Measurements from ENCODE around the gene SEMA3E.
A peak's percentile ranks its signal among the peaks of the same experiment; 100 is the strongest.
"Not testable (repeated sequence)": the region's sequence is repeated elsewhere in the genome, so short reads cannot be mapped to it uniquely, and the experiment has no call there.

SEMA3E gene

DNA sequence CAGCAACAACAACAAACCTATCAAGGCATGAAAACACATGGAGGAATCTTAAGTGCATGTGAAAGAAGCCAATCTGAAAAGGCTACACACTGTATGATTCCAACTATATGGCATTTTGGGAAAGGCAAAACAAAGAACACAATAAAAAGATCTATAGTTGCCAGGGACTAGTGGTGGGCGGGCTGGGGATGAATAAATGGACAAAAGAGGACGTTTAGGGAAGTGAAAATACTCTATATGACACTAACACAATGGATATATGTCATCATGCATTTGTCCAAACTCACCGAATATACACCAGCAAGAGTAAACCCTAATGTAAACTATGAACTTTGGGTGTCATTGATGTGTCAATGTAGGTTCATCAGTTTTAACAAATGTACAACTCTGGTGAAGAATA, 89.1 kb downstream of the SEMA3E start:
- Histone ChIP-seq H3K4me1 (ENCODE audit: control insufficient read depth, insufficient read depth, low read length, unreplicated experiment) (no peaks in the 10 kb centered on the region), H3K27me3 (ENCODE audit: insufficient read depth, low read length) (no peaks in the 10 kb centered on the region), H3K27ac (ENCODE audit: low read depth, low read length) (no peak overlapping the region), H3K36me3 (ENCODE audit: insufficient read depth, low read length) (no peaks in the 10 kb centered on the region), H2AFZ (ENCODE audit: low read length, unreplicated experiment) (no peak overlapping the region), H3K79me2 (ENCODE audit: control insufficient read depth, insufficient read depth, low read length, unreplicated experiment) (no peaks in the 10 kb centered on the region), H3K4me3 (ENCODE audit: low read depth, low read length) (no peak overlapping the region)

DNA sequence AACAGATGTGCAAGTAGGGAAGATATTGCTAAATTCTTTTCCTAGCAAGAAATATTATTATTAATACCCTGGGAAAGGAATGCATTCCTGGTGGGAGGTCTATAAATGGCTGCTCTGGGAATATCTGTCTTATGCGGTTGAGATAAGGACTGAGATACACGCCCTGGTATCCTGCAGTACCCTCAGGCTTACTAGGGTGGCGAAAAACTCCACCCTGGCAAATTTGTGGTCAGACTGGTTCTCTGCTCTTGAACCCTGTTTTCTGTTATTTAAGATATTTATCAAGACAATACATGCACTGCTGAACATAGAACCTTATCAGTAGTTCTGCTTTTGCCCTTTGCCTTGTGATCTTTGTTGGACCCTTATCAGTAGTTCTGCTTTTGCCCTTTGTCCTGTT, 96.4 kb downstream of the SEMA3E start:
- not testable (repeated sequence) for H3K36me3 ChIP-seq (ENCODE audit: insufficient read depth, low read length); H3K4me3 ChIP-seq (ENCODE audit: low read depth, low read length); H3K79me2 ChIP-seq (ENCODE audit: control insufficient read depth, insufficient read depth, low read length, unreplicated experiment); H3K27me3 ChIP-seq (ENCODE audit: insufficient read depth, low read length); H2AFZ ChIP-seq (ENCODE audit: low read length, unreplicated experiment); H3K27ac ChIP-seq (ENCODE audit: low read depth, low read length)
- H3K4me1 ChIP-seq (ENCODE audit: control insufficient read depth, insufficient read depth, low read length, unreplicated experiment): peaks cover 23% of the 10 kb centered on the region

DNA sequence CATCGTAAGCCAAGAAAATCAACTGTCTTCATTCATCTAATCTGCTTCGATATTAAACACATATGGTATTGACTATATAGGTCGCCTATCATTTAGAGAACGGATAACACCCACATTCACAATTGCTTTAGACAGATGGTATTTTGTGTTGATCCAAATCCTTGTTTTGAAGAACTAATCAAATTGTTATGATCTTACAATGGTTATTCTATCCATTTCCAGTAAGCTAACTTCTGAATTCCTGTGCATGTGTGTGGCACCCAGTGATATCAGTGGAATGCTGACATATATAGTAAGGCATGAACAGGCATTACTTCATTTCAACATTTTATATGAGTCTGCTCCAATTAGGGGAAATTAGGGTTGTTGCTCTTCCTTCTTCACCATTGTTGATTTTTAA, 98.8 kb downstream of the SEMA3E start:
- no peaks in the 10 kb centered on the region for H3K27me3 ChIP-seq (ENCODE audit: insufficient read depth, low read length)
- peak overlapping the region; percentile 48; the same call in 1 of the 2 replicates for H3K4me3 ChIP-seq (ENCODE audit: low read depth, low read length)
- H3K4me1 ChIP-seq (ENCODE audit: control insufficient read depth, insufficient read depth, low read length, unreplicated experiment): peaks cover 36% of the 10 kb centered on the region
- peak overlapping the region; percentile 31; the same call in 1 of the 2 replicates for H3K27ac ChIP-seq (ENCODE audit: low read depth, low read length)
- H3K79me2 ChIP-seq (ENCODE audit: control insufficient read depth, insufficient read depth, low read length, unreplicated experiment): no peaks in the 10 kb centered on the region
- H3K36me3 ChIP-seq (ENCODE audit: insufficient read depth, low read length): no peaks in the 10 kb centered on the region
- peak overlapping the region; percentile 57 for H2AFZ ChIP-seq (ENCODE audit: low read length, unreplicated experiment)

DNA sequence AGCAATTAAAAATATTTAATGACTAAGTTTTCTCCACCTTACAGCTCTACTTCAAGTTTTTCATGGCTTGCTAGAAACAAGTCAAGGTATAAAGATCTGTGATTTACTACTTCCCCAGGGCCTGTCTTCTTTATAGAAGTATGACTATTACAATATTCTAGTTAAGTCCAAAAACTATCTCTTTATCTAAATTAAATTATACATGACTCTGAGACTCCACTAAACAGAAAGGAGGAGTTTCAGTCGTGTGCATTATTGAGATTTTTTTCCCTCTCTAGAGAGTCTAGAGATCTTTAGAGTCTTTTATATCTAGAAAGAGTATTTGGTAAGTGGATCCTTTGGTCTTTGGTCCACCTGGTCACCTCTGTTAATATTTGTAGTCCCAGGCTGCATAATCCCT, 100.7 kb downstream of the SEMA3E start:
- no peaks in the 10 kb centered on the region for H3K36me3 ChIP-seq (ENCODE audit: insufficient read depth, low read length)
- H3K4me1 ChIP-seq (ENCODE audit: control insufficient read depth, insufficient read depth, low read length, unreplicated experiment): peaks cover 36% of the 10 kb centered on the region
- H3K79me2 ChIP-seq (ENCODE audit: control insufficient read depth, insufficient read depth, low read length, unreplicated experiment): no peaks in the 10 kb centered on the region
- no peak overlapping the region for H2AFZ ChIP-seq (ENCODE audit: low read length, unreplicated experiment)
- no peak overlapping the region for H3K27ac ChIP-seq (ENCODE audit: low read depth, low read length)
- H3K4me3 ChIP-seq (ENCODE audit: low read depth, low read length): no peak overlapping the region
- H3K27me3 ChIP-seq (ENCODE audit: insufficient read depth, low read length): no peaks in the 10 kb centered on the region

DNA sequence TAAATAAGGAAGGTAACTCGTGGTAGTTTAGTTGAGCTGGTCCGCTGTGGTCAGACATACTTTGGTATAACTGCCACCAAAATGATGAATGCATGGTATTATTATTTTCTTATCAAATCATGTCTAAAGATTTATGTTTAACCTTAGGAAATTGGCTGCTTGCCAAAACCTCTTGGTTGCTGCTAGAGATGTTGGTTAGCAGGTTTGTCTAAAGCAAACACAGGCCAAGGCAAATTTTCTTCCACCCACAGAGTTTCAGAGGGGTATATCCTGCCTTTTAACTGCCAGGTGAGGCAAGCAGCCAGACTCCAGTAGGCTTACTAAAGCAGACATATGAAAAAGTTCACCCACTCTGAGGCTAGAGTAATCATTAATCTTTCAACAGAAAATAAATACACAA, 101.4 kb downstream of the SEMA3E start:
- H3K36me3 ChIP-seq (ENCODE audit: insufficient read depth, low read length): no peaks in the 10 kb centered on the region
- no peaks in the 10 kb centered on the region for H3K79me2 ChIP-seq (ENCODE audit: control insufficient read depth, insufficient read depth, low read length, unreplicated experiment)
- no peak overlapping the region for H3K4me3 ChIP-seq (ENCODE audit: low read depth, low read length)
- peak overlapping the region; percentile 53; the same call in 1 of the 2 replicates for H3K27ac ChIP-seq (ENCODE audit: low read depth, low read length)
- H3K27me3 ChIP-seq (ENCODE audit: insufficient read depth, low read length): no peaks in the 10 kb centered on the region
- H3K4me1 ChIP-seq (ENCODE audit: control insufficient read depth, insufficient read depth, low read length, unreplicated experiment): peaks cover 36% of the 10 kb centered on the region
- no peak overlapping the region for H2AFZ ChIP-seq (ENCODE audit: low read length, unreplicated experiment)

DNA sequence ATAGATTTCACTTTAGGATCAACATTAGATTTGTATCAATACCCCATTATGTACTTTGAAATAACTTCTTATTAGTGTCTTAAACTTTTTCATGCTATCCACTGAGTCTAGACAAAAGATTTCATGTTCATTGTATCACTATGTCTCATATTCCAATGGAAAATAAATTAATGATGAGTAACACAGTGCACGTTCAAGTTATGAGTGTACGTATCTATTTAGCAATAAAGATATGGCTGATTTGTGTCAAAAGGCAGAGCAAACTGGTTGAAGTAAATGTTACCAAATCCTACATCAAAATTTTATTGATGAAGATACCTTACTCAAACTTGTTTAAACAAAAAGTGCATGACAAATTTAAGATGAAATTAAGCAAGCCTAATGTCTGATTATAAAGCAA, 102.4 kb downstream of the SEMA3E start:
- Histone ChIP-seq H3K79me2 (ENCODE audit: control insufficient read depth, insufficient read depth, low read length, unreplicated experiment) (no peaks in the 10 kb centered on the region), H3K27ac (ENCODE audit: low read depth, low read length) (peak overlapping the region; percentile 53), H3K36me3 (ENCODE audit: insufficient read depth, low read length) (no peaks in the 10 kb centered on the region), H3K4me3 (ENCODE audit: low read depth, low read length) (no peak overlapping the region), H2AFZ (ENCODE audit: low read length, unreplicated experiment) (peak overlapping the region; percentile 55), H3K27me3 (ENCODE audit: insufficient read depth, low read length) (no peaks in the 10 kb centered on the region), H3K4me1 (ENCODE audit: control insufficient read depth, insufficient read depth, low read length, unreplicated experiment) (peaks cover 36% of the 10 kb centered on the region)

DNA sequence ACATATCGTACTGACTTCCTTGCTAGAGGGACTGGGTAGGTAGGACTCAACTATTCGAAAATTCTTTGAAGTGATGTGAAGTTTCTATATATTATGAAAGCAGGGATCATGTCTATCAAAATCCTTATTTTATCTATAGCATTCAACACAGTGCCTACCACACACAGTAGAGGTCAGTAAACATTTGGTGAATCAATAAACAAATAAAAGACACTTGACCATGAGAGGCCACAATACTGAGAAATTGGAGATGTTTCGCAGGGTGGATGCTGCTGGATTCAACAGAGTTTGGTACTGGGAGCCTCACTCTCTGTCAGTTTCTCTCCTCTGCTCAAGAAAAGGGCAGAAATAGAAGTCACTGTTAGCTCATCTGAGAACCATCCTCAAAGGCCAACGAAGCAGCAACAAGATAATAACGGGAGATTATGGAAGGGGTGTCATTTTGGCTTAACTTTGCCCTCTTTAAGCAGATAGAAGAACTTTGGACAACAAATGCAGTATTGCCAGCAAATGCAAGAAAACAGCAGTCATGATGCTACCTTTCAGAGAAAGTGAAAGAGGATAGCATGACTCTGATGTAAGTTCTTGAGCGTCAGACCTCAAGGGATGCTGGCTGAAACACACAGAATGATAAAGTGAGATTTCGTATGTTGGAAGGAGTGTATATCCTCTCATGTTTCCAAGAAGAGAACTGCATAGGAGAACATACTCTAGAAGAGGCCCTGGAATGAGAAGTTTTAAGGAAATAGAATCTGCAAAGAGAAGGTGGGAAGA, 107.6 kb downstream of the SEMA3E start:
- Histone ChIP-seq H3K27ac (ENCODE audit: low read depth, low read length) (no peak overlapping the region), H3K4me1 (ENCODE audit: control insufficient read depth, insufficient read depth, low read length, unreplicated experiment) (peaks cover 3% of the 10 kb centered on the region), H2AFZ (ENCODE audit: low read length, unreplicated experiment) (no peak overlapping the region), H3K79me2 (ENCODE audit: control insufficient read depth, insufficient read depth, low read length, unreplicated experiment) (no peaks in the 10 kb centered on the region), H3K27me3 (ENCODE audit: insufficient read depth, low read length) (no peaks in the 10 kb centered on the region), H3K36me3 (ENCODE audit: insufficient read depth, low read length) (no peaks in the 10 kb centered on the region), H3K4me3 (ENCODE audit: low read depth, low read length) (no peak overlapping the region)

DNA sequence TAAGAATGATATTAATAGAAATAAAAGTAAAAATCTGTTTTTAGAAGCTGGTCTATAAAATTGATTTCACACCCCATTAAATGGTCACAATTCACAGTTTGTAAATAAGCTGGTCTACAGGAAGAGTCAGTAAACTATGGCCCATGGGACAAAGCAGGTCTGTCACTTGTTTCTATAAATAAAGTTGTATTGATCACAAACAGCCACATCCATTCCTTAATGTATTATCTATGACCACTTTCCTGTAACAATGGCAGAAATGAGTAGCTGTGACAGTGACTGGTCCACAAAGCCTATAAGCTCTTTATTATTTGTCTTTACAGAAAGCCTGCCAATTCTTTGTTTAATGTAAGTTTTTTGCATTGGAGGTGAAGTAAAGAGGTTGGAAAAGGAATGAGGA, 114.5 kb downstream of the SEMA3E start:
- Histone ChIP-seq H3K36me3 (ENCODE audit: insufficient read depth, low read length) (no peaks in the 10 kb centered on the region), H3K79me2 (ENCODE audit: control insufficient read depth, insufficient read depth, low read length, unreplicated experiment) (no peaks in the 10 kb centered on the region), H3K4me1 (ENCODE audit: control insufficient read depth, insufficient read depth, low read length, unreplicated experiment) (peaks cover 7% of the 10 kb centered on the region), H2AFZ (ENCODE audit: low read length, unreplicated experiment) (no peak overlapping the region), H3K4me3 (ENCODE audit: low read depth, low read length) (no peak overlapping the region), H3K27me3 (ENCODE audit: insufficient read depth, low read length) (no peaks in the 10 kb centered on the region), H3K27ac (ENCODE audit: low read depth, low read length) (no peak overlapping the region)

DNA sequence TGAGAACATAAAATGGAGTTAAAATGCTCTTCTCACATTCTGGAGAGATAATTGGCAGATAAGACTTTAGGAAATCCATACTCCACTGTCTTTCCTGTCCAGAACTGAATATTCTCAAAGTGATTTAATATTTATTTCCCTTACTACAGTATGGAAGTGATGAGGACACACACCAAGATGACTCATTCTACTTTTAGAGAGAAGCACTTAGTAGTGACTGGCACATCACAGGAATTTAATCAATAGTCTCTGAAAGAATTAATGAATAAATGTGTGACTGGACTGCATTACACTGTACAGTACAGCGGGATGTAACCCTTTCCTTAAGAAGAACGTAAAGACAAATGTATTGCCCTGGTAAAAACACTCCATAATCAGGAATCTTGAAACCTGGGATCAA, 116.7 kb downstream of the SEMA3E start:
- H3K79me2 ChIP-seq (ENCODE audit: control insufficient read depth, insufficient read depth, low read length, unreplicated experiment): no peaks in the 10 kb centered on the region
- H3K36me3 ChIP-seq (ENCODE audit: insufficient read depth, low read length): no peaks in the 10 kb centered on the region
- H3K4me3 ChIP-seq (ENCODE audit: low read depth, low read length): no peak overlapping the region
- no peaks in the 10 kb centered on the region for H3K27me3 ChIP-seq (ENCODE audit: insufficient read depth, low read length)
- no peak overlapping the region for H2AFZ ChIP-seq (ENCODE audit: low read length, unreplicated experiment)
- no peak overlapping the region for H3K27ac ChIP-seq (ENCODE audit: low read depth, low read length)
- peaks cover 7% of the 10 kb centered on the region for H3K4me1 ChIP-seq (ENCODE audit: control insufficient read depth, insufficient read depth, low read length, unreplicated experiment)

DNA sequence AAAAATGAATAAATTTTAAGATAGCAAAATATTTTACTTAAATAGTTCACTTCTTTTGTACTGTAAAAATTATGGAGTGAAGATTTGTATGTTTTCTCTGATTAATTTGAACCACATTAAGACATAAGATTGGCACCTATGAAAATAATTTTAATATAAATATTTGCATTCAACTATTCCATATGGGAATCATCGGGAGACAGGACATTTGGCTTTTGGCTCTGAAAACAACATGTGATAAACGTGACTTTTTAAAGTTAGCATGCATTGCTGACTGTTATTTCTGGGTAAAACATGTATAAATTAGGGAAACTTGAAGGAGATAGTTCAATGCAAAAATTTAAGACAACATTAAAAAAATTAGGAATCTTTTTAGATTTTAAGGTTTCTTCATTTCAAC, 117.2 kb downstream of the SEMA3E start:
- no peak overlapping the region for H2AFZ ChIP-seq (ENCODE audit: low read length, unreplicated experiment)
- peaks cover 7% of the 10 kb centered on the region for H3K4me1 ChIP-seq (ENCODE audit: control insufficient read depth, insufficient read depth, low read length, unreplicated experiment)
- H3K79me2 ChIP-seq (ENCODE audit: control insufficient read depth, insufficient read depth, low read length, unreplicated experiment): no peaks in the 10 kb centered on the region
- no peaks in the 10 kb centered on the region for H3K27me3 ChIP-seq (ENCODE audit: insufficient read depth, low read length)
- H3K27ac ChIP-seq (ENCODE audit: low read depth, low read length): no peak overlapping the region
- no peaks in the 10 kb centered on the region for H3K36me3 ChIP-seq (ENCODE audit: insufficient read depth, low read length)
- no peak overlapping the region for H3K4me3 ChIP-seq (ENCODE audit: low read depth, low read length)

DNA sequence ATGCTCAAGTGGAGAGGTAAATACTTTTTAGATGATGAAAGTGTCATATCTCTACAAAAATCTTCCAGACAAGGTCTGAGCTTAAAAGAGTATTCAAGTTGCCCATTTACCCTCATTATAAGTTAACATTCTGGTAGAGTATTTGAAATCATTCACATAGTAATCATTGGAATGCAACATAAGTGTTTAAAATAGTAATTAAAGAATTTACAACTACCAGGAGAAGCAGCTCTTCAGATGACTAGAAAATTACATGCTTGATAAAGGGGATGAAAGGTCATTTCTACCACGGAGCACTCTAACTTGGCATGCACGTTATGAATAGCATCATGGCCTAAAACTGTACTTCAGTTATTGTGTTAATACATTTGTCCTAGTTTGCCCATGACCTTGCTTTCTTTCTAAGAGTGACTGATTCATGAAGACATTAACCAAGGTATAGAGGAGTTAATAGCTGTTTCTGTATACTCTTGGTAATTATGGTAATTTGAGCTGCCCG, 120.0 kb downstream of the SEMA3E start:
- Histone ChIP-seq H2AFZ (ENCODE audit: low read length, unreplicated experiment) (no peak overlapping the region), H3K79me2 (ENCODE audit: control insufficient read depth, insufficient read depth, low read length, unreplicated experiment) (no peaks in the 10 kb centered on the region), H3K27me3 (ENCODE audit: insufficient read depth, low read length) (no peaks in the 10 kb centered on the region), H3K27ac (ENCODE audit: low read depth, low read length) (no peak overlapping the region), H3K36me3 (ENCODE audit: insufficient read depth, low read length) (no peaks in the 10 kb centered on the region), H3K4me3 (ENCODE audit: low read depth, low read length) (no peak overlapping the region), H3K4me1 (ENCODE audit: control insufficient read depth, insufficient read depth, low read length, unreplicated experiment) (peaks cover 15% of the 10 kb centered on the region)
